ENCODE results near the gene NEMP1.

The NEMP1 gene

GRCh38 chr12:57016348-57016747 lies 62.2 kb downstream of the NEMP1 start, which contains the start of gene TAC3:
TAC3 (minus strand) TSS chr12:57016529; CDS start chr12:57015797, 732 bp downstream.
- 47% methylated on average over 4 of the region's 6 CpGs for WGBS
- Histone ChIP-seq H4K8ac (ENCODE audit: low read length) (no peak within 1 kb of the TSS), H2AK5ac (ENCODE audit: low read length, severe bottlenecking) (no peak within 1 kb of the TSS), H3K27me3 (ENCODE audit: control insufficient read depth in 1 of 2, insufficient read depth in 1 of 2, low read length in 2 of 2) (peaks cover 45 to 49% of the 10 kb centered on the region in 2 experiments), H3K4me2 (ENCODE audit: low read length, poor library complexity, severe bottlenecking) (no peak within 1 kb of the TSS), H3K9me3 (ENCODE audit: control insufficient read depth, low read length) (no peaks in the 10 kb centered on the region), H4K91ac (ENCODE audit: low read length) (no peak within 1 kb of the TSS), H2BK5ac (ENCODE audit: low read depth, low read length, poor library complexity, severe bottlenecking) (no peak within 1 kb of the TSS), H3K27ac (ENCODE audit: low read length, poor library complexity, severe bottlenecking) (no peak within 1 kb of the TSS), H3K79me1 (replicated peaks; ENCODE audit: low read length, poor library complexity, severe bottlenecking) (no peaks in the 10 kb centered on the region), H2BK12ac (ENCODE audit: low read length in 2 of 2) (no peak within 1 kb of the TSS), H3K18ac (ENCODE audit: low read depth in 1 of 2, low read length in 2 of 2) (no peak within 1 kb of the TSS), H2AFZ (ENCODE audit: low read depth, low read length) (no peak within 1 kb of the TSS), H3K4me3 (ENCODE audit: insufficient read depth in 1 of 2, low read depth in 1 of 2, low read length in 2 of 2) (no peak within 1 kb of the TSS), H3K23ac (ENCODE audit: low read length in 2 of 2) (no peak within 1 kb of the TSS), H2BK120ac (ENCODE audit: low read depth, low read length) (no peak within 1 kb of the TSS), H3K14ac (ENCODE audit: low read length in 2 of 2) (no peak within 1 kb of the TSS), H3K9ac (ENCODE audit: low read length) (no peak within 1 kb of the TSS), H3K4ac (ENCODE audit: low read depth in 1 of 2, low read length in 2 of 2) (no peak within 1 kb of the TSS), H2BK15ac (ENCODE audit: low read depth, poor library complexity, severe bottlenecking) (no peak within 1 kb of the TSS), H3K4me1 (ENCODE audit: control insufficient read depth, insufficient read depth, low read depth, low read length) (no peaks in the 10 kb centered on the region), H3K36me3 (ENCODE audit: control insufficient read depth in 1 of 2, insufficient read depth in 2 of 2, low read depth in 1 of 2, low read length in 2 of 2) (no peaks in the 10 kb centered on the region)
- DNase-seq, result no peak

DNA sequence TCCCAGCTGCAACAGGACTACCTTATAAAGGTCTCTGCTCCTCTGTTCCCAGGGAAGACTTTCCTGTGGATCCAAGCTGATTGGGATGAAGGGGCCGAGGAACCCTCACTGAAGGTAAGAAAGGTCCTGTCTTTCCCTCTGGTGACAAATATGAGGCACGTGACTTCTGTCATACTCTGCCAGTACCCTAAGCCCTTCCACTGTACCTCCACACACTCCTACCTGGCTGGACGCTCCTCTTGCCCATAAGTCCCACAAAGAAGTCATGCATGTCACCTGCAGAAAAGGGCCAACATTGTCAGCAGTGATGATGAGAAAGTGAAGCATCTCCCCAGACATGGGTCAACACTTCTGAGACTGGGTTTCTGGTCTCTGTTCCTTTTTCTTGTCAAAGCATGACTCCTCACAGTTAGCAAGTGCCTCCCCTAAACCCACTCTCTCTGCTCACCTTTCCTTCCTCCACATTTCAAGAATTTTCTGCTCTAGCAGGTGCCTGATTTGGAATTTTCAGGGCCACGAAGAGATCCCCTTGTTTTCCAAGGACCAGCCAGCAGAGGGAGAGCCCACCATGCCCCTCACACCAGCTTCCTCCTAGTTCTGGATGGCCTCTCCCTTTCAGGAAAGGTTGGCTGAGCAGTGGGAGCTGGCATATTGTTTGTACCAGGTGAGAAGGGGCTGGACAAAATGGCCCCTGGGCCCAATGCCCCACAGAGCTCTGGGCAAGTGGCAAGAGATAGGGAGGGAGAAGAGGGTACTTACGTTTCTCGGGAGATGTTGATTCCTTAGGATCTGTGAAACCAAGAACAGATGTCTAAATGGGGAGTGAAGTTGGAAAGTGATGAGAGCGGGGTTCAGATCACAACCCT lies 65.8 kb downstream of the NEMP1 start:
- no peak overlapping the region for H2AK5ac ChIP-seq (ENCODE audit: low read length, severe bottlenecking)
- H3K36me3 ChIP-seq (ENCODE audit: control insufficient read depth in 1 of 2, insufficient read depth in 2 of 2, low read depth in 1 of 2, low read length in 2 of 2), result no peaks in the 10 kb centered on the region
- no peak overlapping the region for H3K18ac ChIP-seq (ENCODE audit: low read depth in 1 of 2, low read length in 2 of 2)
- H3K27ac ChIP-seq (ENCODE audit: low read length, poor library complexity, severe bottlenecking), result no peak overlapping the region
- H3K79me1 ChIP-seq (replicated peaks; ENCODE audit: low read length, poor library complexity, severe bottlenecking), result no peaks in the 10 kb centered on the region
- no peak overlapping the region for H2BK12ac ChIP-seq (ENCODE audit: low read length in 2 of 2)
- no peak overlapping the region for H3K4me3 ChIP-seq (ENCODE audit: insufficient read depth in 1 of 2, low read depth in 1 of 2, low read length in 2 of 2)
- H2BK120ac ChIP-seq (ENCODE audit: low read depth, low read length), result no peak overlapping the region
- H3K9me3 ChIP-seq (ENCODE audit: control insufficient read depth, low read length), result no peaks in the 10 kb centered on the region
- WGBS, result 62% methylated on average over 7 of the region's 7 CpGs
- no peak for DNase-seq
- no peak overlapping the region for H3K14ac ChIP-seq (ENCODE audit: low read length in 2 of 2)
- peaks cover 44 to 45% of the 10 kb centered on the region in 2 experiments for H3K27me3 ChIP-seq (ENCODE audit: control insufficient read depth in 1 of 2, insufficient read depth in 1 of 2, low read length in 2 of 2)
- no peaks in the 10 kb centered on the region for H3K4me1 ChIP-seq (ENCODE audit: control insufficient read depth, insufficient read depth, low read depth, low read length)
- no peak overlapping the region for H2BK15ac ChIP-seq (ENCODE audit: low read depth, poor library complexity, severe bottlenecking)
- no peak overlapping the region for H2BK5ac ChIP-seq (ENCODE audit: low read depth, low read length, poor library complexity, severe bottlenecking)
- H3K9ac ChIP-seq (ENCODE audit: low read length), result no peak overlapping the region
- H3K23ac ChIP-seq (ENCODE audit: low read length in 2 of 2), result no peak overlapping the region
- no peak overlapping the region for H4K8ac ChIP-seq (ENCODE audit: low read length)
- no peak overlapping the region for H2AFZ ChIP-seq (ENCODE audit: low read depth, low read length)
- no peak overlapping the region for H4K91ac ChIP-seq (ENCODE audit: low read length)
- no peak overlapping the region for H3K4me2 ChIP-seq (ENCODE audit: low read length, poor library complexity, severe bottlenecking)
- no peak overlapping the region for H3K4ac ChIP-seq (ENCODE audit: low read depth in 1 of 2, low read length in 2 of 2)

GRCh38 chr12:57011438-57012424 lies 66.9 kb downstream of the NEMP1 start:
- WGBS, result 87% methylated on average over 8 of the region's 12 CpGs

More at GRCh38 chr12:57011438-57012424, 66.9 kb downstream of the NEMP1 start:
- no peak overlapping the region for H2BK120ac ChIP-seq (ENCODE audit: low read depth, low read length)
- no peaks in the 10 kb centered on the region for H3K79me1 ChIP-seq (replicated peaks; ENCODE audit: low read length, poor library complexity, severe bottlenecking)
- no peak overlapping the region for H2BK5ac ChIP-seq (ENCODE audit: low read depth, low read length, poor library complexity, severe bottlenecking)
- H2BK15ac ChIP-seq (ENCODE audit: low read depth, poor library complexity, severe bottlenecking), result no peak overlapping the region
- no peak overlapping the region for H3K27ac ChIP-seq (ENCODE audit: low read length, poor library complexity, severe bottlenecking)
- H2BK12ac ChIP-seq (ENCODE audit: low read length in 2 of 2), result no peak overlapping the region
- no peak overlapping the region for H2AFZ ChIP-seq (ENCODE audit: low read depth, low read length)
- peaks cover under 1% of the 10 kb centered on the region for H3K4me1 ChIP-seq (ENCODE audit: control insufficient read depth, insufficient read depth, low read depth, low read length)
- H3K4me3 ChIP-seq (ENCODE audit: insufficient read depth in 1 of 2, low read depth in 1 of 2, low read length in 2 of 2), result no peak overlapping the region
- no peak overlapping the region for H2AK5ac ChIP-seq (ENCODE audit: low read length, severe bottlenecking)
- H4K91ac ChIP-seq (ENCODE audit: low read length), result no peak overlapping the region
- no peak overlapping the region for H3K4me2 ChIP-seq (ENCODE audit: low read length, poor library complexity, severe bottlenecking)
- no peak overlapping the region for H3K18ac ChIP-seq (ENCODE audit: low read depth in 1 of 2, low read length in 2 of 2)
- H3K36me3 ChIP-seq (ENCODE audit: control insufficient read depth in 1 of 2, insufficient read depth in 2 of 2, low read depth in 1 of 2, low read length in 2 of 2), result no peaks in the 10 kb centered on the region
- H3K23ac ChIP-seq (ENCODE audit: low read length in 2 of 2), result no peak overlapping the region
- DNase-seq, result no peak
- peaks cover 44% of the 10 kb centered on the region in 2 experiments for H3K27me3 ChIP-seq (ENCODE audit: control insufficient read depth in 1 of 2, insufficient read depth in 1 of 2, low read length in 2 of 2)
- no peak overlapping the region for H3K9ac ChIP-seq (ENCODE audit: low read length)
- no peak overlapping the region for H3K4ac ChIP-seq (ENCODE audit: low read depth in 1 of 2, low read length in 2 of 2)
- H3K9me3 ChIP-seq (ENCODE audit: control insufficient read depth, low read length), result no peaks in the 10 kb centered on the region
- H3K14ac ChIP-seq (ENCODE audit: low read length in 2 of 2), result no peak overlapping the region
- no peak overlapping the region for H4K8ac ChIP-seq (ENCODE audit: low read length)

Measured in mesenchymal stem cell (in vitro differentiated cells and primary cell).